Caco-2 (cell line): ENCODE data around the gene B4GALT4. TPM values are rescaled to one million over a fixed set of nuclear protein-coding genes. Genes with fewer than 3 reads are reported as not detected.

Source experiments
- BruUV-seq: library from RNA; stranded (reverse); fragments of 400-500 nt; replicated peaks from 2 replicates; lab custom pipeline; 2021; lab: Mats Ljungman, UMichigan
- CTCF ChIA-PET: fragments of 300-600 bp; sonication (Branson Sonifier 250); formaldehyde crosslinking; loops from one replicate; lab custom pipeline; 2022; ENCODE audit warnings: antibody characterized with exemption; lab: Charles Lee
- POLR2A ChIA-PET: fragments of 300-600 bp; sonication (Branson Sonifier 250); formaldehyde crosslinking; loops from one replicate; lab custom pipeline; 2022; ENCODE audit warnings: antibody characterized with exemption; lab: Charles Lee
- DNase-seq, 2 experiments: peaks; one replicate each; pipeline versions ENCODE4 v3.0.0 to v3.0.0-alpha.2; 2020 to 2022
- H3K27me3 ChIP-seq: replicated peaks from 2 replicates; pipeline ENCODE4 v1.6.0; 2011; ENCODE audit warnings: low read length; ENCODE audit not compliant: control insufficient read depth, insufficient read depth
- H3K36me3 ChIP-seq: 2 replicates; pipeline ENCODE4 v1.5.1; 2011; ENCODE audit warnings: low read length; ENCODE audit not compliant: control insufficient read depth, insufficient read depth
- H3K4me1 ChIP-seq: fragments of 250-450 bp; sonication (Bioruptor Pico); 2 replicates; pipeline ENCODE4 v1.5.1; 2020; ENCODE audit warnings: mild to moderate bottlenecking
- H3K4me3 ChIP-seq: 2 replicates; pipeline ENCODE4 v1.5.1; 2011; ENCODE audit warnings: low read depth, mild to moderate bottlenecking, control low read depth, low read length
- H3K9me3 ChIP-seq: fragments of 250-450 bp; sonication (Bioruptor Pico); 2 replicates; pipeline ENCODE4 v1.5.1; 2020; ENCODE audit warnings: mild to moderate bottlenecking, moderate library complexity
- H3K27ac Mint-ChIP-seq: one replicate; pipeline ENCODE4 v1.8.0; 2022; ENCODE audit warnings: mixed read lengths; ENCODE audit not compliant: unreplicated experiment
- H3K27me3 Mint-ChIP-seq: one replicate; pipeline ENCODE4 v1.8.0; 2022; ENCODE audit warnings: mixed read lengths; ENCODE audit not compliant: insufficient read depth, unreplicated experiment
- H3K36me3 Mint-ChIP-seq: one replicate; pipeline ENCODE4 v1.8.0; 2022; ENCODE audit warnings: mild to moderate bottlenecking, mixed read lengths; ENCODE audit not compliant: insufficient read depth, unreplicated experiment
- H3K4me1 Mint-ChIP-seq: one replicate; pipeline ENCODE4 v1.8.0; 2022; ENCODE audit warnings: low read depth, mixed read lengths; ENCODE audit not compliant: unreplicated experiment
- H3K4me3 Mint-ChIP-seq: one replicate; pipeline ENCODE4 v1.8.0; 2022; ENCODE audit warnings: mild to moderate bottlenecking, moderate library complexity, mixed read lengths; ENCODE audit not compliant: unreplicated experiment
- H3K9me3 Mint-ChIP-seq: one replicate; pipeline ENCODE4 v1.8.0; 2022; ENCODE audit warnings: mixed read lengths; ENCODE audit not compliant: unreplicated experiment
- intact Hi-C: fragments of 100-400 bp; cut with micrococcal nuclease; formaldehyde crosslinking; loops from one replicate; pipeline ENCODE4 v1.10.0; 2022; ENCODE audit not compliant: unreplicated experiment
- total RNA-seq: library from RNA; stranded (reverse); gene quantifications from 2 replicates; pipeline ENCODE4 v1.2.3, GENCODE V29; 2022
- TF ChIP-seq, protein P1 (sequence below), 2 experiments: fragments of 200-600 bp in 1 of 2; IDR thresholded peaks; 1 replicate in 1 of 2; 2 replicates in 1 of 2; pipeline versions ENCODE4 v1.5.1 to v1.8.0; 2011 to 2022; ENCODE audit warnings: antibody characterized with exemption in 1 of 2, control low read depth in 1 of 2, inconsistent platforms in 1 of 2, low read depth in 1 of 2, low read length in 1 of 2, mild to moderate bottlenecking in 1 of 2, moderate library complexity in 1 of 2; ENCODE audit not compliant: insufficient read depth in 1 of 2, severe bottlenecking in 1 of 2, unreplicated experiment in 1 of 2

Gene B4GALT4
- total RNA-seq, 1 experiment from 2014 or later: 59.7 TPM

DNA sequence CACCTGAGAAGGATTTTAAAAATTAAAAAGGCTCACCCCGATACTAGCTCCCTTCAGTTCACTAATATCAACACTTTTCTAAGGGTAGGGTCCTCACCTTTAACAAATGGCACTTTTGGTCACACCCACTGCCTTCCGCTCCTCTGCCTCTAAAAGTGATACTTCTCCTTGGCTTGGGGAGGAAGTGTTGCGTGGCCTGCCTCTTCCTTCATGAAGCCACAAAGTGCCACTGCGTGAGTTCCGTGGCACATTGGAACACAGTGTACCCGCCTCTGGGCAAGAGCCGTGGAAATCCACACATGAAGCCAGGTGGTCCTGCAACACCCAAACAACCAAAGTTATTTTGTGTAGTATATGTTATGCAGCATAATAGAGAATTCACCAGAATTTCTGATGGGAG, 3.9 kb downstream of the B4GALT4 start:
- H3K27me3 ChIP-seq: no peaks in the 10 kb centered on the region
- H3K4me3 ChIP-seq: no peak overlapping the region
- ChIA-PET POLR2A (no interaction called here), CTCF (no interaction called here)
- no TSS peak for BruUV-seq
- H3K4me1 Mint-ChIP-seq: peaks cover 6% of the 10 kb centered on the region
- no peaks in the 10 kb centered on the region for H3K9me3 ChIP-seq
- H3K36me3 ChIP-seq: no peaks in the 10 kb centered on the region; the same call in 1 of the 2 replicates
- no peak overlapping the region for H3K4me3 Mint-ChIP-seq
- intact Hi-C loops: no loop called here
- H3K9me3 Mint-ChIP-seq: no peaks in the 10 kb centered on the region
- no peak overlapping the region for H3K27ac Mint-ChIP-seq
- no peaks in the 10 kb centered on the region for H3K27me3 Mint-ChIP-seq
- peaks cover 23% of the 10 kb centered on the region for H3K4me1 ChIP-seq
- TF ChIP-seq, protein P1, sequence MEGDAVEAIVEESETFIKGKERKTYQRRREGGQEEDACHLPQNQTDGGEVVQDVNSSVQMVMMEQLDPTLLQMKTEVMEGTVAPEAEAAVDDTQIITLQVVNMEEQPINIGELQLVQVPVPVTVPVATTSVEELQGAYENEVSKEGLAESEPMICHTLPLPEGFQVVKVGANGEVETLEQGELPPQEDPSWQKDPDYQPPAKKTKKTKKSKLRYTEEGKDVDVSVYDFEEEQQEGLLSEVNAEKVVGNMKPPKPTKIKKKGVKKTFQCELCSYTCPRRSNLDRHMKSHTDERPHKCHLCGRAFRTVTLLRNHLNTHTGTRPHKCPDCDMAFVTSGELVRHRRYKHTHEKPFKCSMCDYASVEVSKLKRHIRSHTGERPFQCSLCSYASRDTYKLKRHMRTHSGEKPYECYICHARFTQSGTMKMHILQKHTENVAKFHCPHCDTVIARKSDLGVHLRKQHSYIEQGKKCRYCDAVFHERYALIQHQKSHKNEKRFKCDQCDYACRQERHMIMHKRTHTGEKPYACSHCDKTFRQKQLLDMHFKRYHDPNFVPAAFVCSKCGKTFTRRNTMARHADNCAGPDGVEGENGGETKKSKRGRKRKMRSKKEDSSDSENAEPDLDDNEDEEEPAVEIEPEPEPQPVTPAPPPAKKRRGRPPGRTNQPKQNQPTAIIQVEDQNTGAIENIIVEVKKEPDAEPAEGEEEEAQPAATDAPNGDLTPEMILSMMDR (IDR thresholded peaks at IDR 0.05; ENCODE audit: insufficient read depth in 1 of 2, low read depth in 1 of 2, low read length in 1 of 2, severe bottlenecking in 1 of 2, unreplicated experiment in 1 of 2): no peak
- H3K36me3 Mint-ChIP-seq: peaks cover 50% of the 10 kb centered on the region
- no peak for DNase-seq

GRCh38 chr3:119235151-119235550, 5.5 kb downstream of the B4GALT4 start:
- H3K4me1 ChIP-seq: peaks cover 16% of the 10 kb centered on the region

DNA sequence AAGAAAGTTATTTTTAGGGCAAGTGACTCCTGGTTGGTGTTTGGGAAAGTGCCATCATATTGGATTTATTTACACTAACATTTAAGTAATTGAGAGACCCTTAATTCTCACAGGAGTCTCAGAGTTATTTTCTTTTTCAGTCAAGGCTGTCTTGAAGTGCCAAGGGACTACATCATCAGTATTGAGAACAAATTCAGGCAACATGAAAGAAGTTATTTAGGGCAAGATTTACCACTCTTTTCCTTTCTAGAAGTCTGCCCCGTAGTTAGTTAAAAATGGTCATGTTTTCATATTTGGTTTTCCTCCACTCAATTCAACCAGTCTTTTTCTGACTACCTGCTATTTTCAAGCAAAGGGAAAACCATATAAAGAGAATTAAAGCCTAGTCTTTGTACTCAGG, 6.1 kb downstream of the B4GALT4 start:
- H3K27me3 Mint-ChIP-seq: no peaks in the 10 kb centered on the region
- BruUV-seq: no TSS peak
- Histone ChIP-seq H3K4me3 (no peak overlapping the region), H3K4me1 (peaks cover 16% of the 10 kb centered on the region), H3K36me3 (no peaks in the 10 kb centered on the region; the same call in 1 of the 2 replicates), H3K9me3 (no peaks in the 10 kb centered on the region), H3K27me3 (no peaks in the 10 kb centered on the region)
- CTCF ChIA-PET: no interaction called here
- TF ChIP-seq, protein P1 (IDR thresholded peaks at IDR 0.05; ENCODE audit: insufficient read depth in 1 of 2, low read depth in 1 of 2, low read length in 1 of 2, severe bottlenecking in 1 of 2, unreplicated experiment in 1 of 2): no peak
- H3K9me3 Mint-ChIP-seq: no peaks in the 10 kb centered on the region
- POLR2A ChIA-PET: no interaction called here
- DNase-seq: no peak
- H3K27ac Mint-ChIP-seq: no peak overlapping the region
- intact Hi-C loops: no loop called here
- peaks cover 62% of the 10 kb centered on the region for H3K36me3 Mint-ChIP-seq
- H3K4me1 Mint-ChIP-seq: peaks cover under 1% of the 10 kb centered on the region
- no peak overlapping the region for H3K4me3 Mint-ChIP-seq

More at GRCh38 chr3:119235151-119235550, 5.5 kb downstream of the B4GALT4 start:
- Histone ChIP-seq H3K27me3 (no peaks in the 10 kb centered on the region), H3K36me3 (no peaks in the 10 kb centered on the region; the same call in 1 of the 2 replicates), H3K9me3 (no peaks in the 10 kb centered on the region), H3K4me3 (no peak overlapping the region)
- H3K9me3 Mint-ChIP-seq: no peaks in the 10 kb centered on the region
- intact Hi-C loops: no loop called here
- H3K27ac Mint-ChIP-seq: no peak overlapping the region
- H3K36me3 Mint-ChIP-seq: peaks cover 62% of the 10 kb centered on the region
- H3K4me3 Mint-ChIP-seq: no peak overlapping the region
- H3K27me3 Mint-ChIP-seq: no peaks in the 10 kb centered on the region
- peaks cover 5% of the 10 kb centered on the region for H3K4me1 Mint-ChIP-seq
- ChIA-PET CTCF (no interaction called here), POLR2A (no interaction called here)
- no peak for DNase-seq
- BruUV-seq: no TSS peak
- TF ChIP-seq, protein P1 (IDR thresholded peaks at IDR 0.05; ENCODE audit: insufficient read depth in 1 of 2, low read depth in 1 of 2, low read length in 1 of 2, severe bottlenecking in 1 of 2, unreplicated experiment in 1 of 2): no peak
